Measurements from ENCODE around the gene SV2C.

The SV2C gene

DNA sequence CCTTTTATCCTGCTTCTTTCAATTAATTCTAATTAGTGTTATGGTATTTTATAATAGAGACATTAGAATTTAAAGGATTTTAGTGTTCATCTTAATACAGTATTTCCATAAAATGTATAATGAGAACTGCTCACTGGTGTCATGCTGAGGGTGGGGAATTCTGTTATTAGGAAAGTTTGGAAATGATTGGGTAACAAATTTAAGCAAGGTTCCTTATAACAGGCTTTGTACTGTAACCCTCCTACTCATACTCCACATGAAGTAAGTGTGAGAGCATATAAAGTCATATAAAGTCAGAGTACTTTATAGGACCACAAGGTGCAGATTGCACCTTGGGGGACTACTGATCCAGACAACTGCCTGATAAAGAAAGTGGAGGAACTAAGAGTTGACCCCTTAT lies 42.2 kb downstream of the SV2C start:
- CTCF ChIA-PET: no interaction called here
- TF ChIP-seq ZNF155 (tag by site-specific recombination; IDR thresholded peaks at IDR 0.05) (no peak), ZNF133 (tag by site-specific recombination; IDR thresholded peaks at IDR 0.05) (no peak), ZBTB8A (tag by site-specific recombination; IDR thresholded peaks at IDR 0.05) (no peak), ZNF747 (tag by site-specific recombination; IDR thresholded peaks at IDR 0.05) (no peak), KLF1 (tag by site-specific recombination; IDR thresholded peaks at IDR 0.05) (no peak), MZF1 (tag by site-specific recombination; IDR thresholded peaks at IDR 0.05; ENCODE audit: borderline replicate concordance) (no peak), ZNF274 (IDR thresholded peaks at IDR 0.05; ENCODE audit: low read length) (no peak), ZNF274 (tag by site-specific recombination; IDR thresholded peaks at IDR 0.05; ENCODE audit: borderline replicate concordance) (no peak), ZFP37 (tag by site-specific recombination; IDR thresholded peaks at IDR 0.05) (no peak), HOXC10 (CRISPR knock-in tag; IDR thresholded peaks at IDR 0.05) (no peak), ZSCAN30 (tag by site-specific recombination; IDR thresholded peaks at IDR 0.05) (no peak), ZNF19 (tag by site-specific recombination; IDR thresholded peaks at IDR 0.05; ENCODE audit: low read depth) (no peak)
- TF ChIP-seq, protein P1, sequence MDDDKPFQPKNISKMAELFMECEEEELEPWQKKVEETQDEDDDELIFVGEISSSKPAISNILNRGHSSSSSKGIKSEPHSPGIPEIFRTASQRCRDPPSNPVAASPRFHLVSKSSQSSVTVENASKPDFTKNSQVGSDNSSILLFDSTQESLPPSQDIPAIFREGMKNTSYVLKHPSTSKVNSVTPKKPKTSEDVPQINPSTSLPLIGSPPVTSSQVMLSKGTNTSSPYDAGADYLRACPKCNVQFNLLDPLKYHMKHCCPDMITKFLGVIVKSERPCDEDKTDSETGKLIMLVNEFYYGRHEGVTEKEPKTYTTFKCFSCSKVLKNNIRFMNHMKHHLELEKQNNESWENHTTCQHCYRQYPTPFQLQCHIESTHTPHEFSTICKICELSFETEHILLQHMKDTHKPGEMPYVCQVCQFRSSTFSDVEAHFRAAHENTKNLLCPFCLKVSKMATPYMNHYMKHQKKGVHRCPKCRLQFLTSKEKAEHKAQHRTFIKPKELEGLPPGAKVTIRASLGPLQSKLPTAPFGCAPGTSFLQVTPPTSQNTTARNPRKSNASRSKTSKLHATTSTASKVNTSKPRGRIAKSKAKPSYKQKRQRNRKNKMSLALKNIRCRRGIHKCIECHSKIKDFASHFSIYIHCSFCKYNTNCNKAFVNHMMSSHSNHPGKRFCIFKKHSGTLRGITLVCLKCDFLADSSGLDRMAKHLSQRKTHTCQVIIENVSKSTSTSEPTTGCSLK (tag by site-specific recombination; IDR thresholded peaks at IDR 0.05): no peak
- TF ChIP-seq, protein P2, sequence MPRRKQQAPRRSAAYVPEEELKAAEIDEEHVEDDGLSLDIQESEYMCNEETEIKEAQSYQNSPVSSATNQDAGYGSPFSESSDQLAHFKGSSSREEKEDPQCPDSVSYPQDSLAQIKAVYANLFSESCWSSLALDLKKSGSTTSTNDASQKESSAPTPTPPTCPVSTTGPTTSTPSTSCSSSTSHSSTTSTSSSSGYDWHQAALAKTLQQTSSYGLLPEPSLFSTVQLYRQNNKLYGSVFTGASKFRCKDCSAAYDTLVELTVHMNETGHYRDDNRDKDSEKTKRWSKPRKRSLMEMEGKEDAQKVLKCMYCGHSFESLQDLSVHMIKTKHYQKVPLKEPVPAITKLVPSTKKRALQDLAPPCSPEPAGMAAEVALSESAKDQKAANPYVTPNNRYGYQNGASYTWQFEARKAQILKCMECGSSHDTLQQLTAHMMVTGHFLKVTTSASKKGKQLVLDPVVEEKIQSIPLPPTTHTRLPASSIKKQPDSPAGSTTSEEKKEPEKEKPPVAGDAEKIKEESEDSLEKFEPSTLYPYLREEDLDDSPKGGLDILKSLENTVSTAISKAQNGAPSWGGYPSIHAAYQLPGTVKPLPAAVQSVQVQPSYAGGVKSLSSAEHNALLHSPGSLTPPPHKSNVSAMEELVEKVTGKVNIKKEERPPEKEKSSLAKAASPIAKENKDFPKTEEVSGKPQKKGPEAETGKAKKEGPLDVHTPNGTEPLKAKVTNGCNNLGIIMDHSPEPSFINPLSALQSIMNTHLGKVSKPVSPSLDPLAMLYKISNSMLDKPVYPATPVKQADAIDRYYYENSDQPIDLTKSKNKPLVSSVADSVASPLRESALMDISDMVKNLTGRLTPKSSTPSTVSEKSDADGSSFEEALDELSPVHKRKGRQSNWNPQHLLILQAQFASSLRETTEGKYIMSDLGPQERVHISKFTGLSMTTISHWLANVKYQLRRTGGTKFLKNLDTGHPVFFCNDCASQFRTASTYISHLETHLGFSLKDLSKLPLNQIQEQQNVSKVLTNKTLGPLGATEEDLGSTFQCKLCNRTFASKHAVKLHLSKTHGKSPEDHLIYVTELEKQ (tag by site-specific recombination; IDR thresholded peaks at IDR 0.05; ENCODE audit: borderline replicate concordance): no peak
- TF ChIP-seq, protein P3, sequence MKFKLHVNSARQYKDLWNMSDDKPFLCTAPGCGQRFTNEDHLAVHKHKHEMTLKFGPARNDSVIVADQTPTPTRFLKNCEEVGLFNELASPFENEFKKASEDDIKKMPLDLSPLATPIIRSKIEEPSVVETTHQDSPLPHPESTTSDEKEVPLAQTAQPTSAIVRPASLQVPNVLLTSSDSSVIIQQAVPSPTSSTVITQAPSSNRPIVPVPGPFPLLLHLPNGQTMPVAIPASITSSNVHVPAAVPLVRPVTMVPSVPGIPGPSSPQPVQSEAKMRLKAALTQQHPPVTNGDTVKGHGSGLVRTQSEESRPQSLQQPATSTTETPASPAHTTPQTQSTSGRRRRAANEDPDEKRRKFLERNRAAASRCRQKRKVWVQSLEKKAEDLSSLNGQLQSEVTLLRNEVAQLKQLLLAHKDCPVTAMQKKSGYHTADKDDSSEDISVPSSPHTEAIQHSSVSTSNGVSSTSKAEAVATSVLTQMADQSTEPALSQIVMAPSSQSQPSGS (tag by site-specific recombination; IDR thresholded peaks at IDR 0.05; ENCODE audit: low read depth): no peak
- TF ChIP-seq, protein P4, sequence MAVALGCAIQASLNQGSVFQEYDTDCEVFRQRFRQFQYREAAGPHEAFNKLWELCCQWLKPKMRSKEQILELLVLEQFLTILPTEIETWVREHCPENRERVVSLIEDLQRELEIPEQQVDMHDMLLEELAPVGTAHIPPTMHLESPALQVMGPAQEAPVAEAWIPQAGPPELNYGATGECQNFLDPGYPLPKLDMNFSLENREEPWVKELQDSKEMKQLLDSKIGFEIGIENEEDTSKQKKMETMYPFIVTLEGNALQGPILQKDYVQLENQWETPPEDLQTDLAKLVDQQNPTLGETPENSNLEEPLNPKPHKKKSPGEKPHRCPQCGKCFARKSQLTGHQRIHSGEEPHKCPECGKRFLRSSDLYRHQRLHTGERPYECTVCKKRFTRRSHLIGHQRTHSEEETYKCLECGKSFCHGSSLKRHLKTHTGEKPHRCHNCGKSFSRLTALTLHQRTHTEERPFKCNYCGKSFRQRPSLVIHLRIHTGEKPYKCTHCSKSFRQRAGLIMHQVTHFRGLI (tag by site-specific recombination; IDR thresholded peaks at IDR 0.05): no peak
- Histone ChIP-seq H3K4me3 (ENCODE audit: low read depth, low read length) (no peak overlapping the region), H3K9me3 (ENCODE audit: control insufficient read depth, insufficient read depth, low read depth, low read length) (no peaks in the 10 kb centered on the region), H3K36me3 (ENCODE audit: control insufficient read depth in 2 of 2, insufficient read depth in 1 of 2, low read length in 2 of 2) (no peaks in the 10 kb centered on the region), H3K27ac (ENCODE audit: extremely low read depth, low read depth, low read length) (no peak overlapping the region), H3K4me1 (ENCODE audit: control insufficient read depth, insufficient read depth, low read length) (no peaks in the 10 kb centered on the region)
- POLR2A ChIA-PET: no interaction called here

DNA sequence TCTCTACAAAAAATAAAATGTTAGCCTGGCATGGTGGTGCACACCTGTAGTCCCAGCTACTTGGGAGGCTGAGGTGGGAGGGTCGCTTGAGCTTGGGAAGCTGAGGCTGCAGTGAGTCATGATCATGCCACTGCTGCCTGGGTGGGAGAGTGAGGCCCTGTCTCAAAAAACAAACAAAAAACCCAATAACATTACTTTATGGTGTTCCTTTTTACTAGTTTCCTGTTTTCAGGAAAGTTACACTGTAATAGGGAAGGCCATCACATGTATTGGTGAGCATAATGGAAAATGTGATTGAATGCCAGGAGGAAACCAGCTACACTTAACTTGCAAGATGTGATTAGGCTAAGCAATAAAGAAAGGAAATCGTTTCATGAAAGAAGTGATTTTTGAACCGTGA lies 42.7 kb downstream of the SV2C start:
- Histone ChIP-seq H3K9me3 (ENCODE audit: control insufficient read depth, insufficient read depth, low read depth, low read length) (no peaks in the 10 kb centered on the region), H3K4me1 (ENCODE audit: control insufficient read depth, insufficient read depth, low read length) (no peaks in the 10 kb centered on the region), H3K27ac (ENCODE audit: extremely low read depth, low read depth, low read length) (no peak overlapping the region), H3K4me3 (ENCODE audit: low read depth, low read length) (no peak overlapping the region), H3K36me3 (ENCODE audit: control insufficient read depth in 2 of 2, insufficient read depth in 1 of 2, low read length in 2 of 2) (no peaks in the 10 kb centered on the region)
- POLR2A ChIA-PET: no interaction called here
- CTCF ChIA-PET: no interaction called here
- TF ChIP-seq ZNF24 (tag by site-specific recombination; IDR thresholded peaks at IDR 0.05) (no peak), ZNF544 (tag by site-specific recombination; IDR thresholded peaks at IDR 0.05) (no peak), ZNF626 (tag by site-specific recombination; IDR thresholded peaks at IDR 0.05) (no peak), ZNF114 (tag by site-specific recombination; IDR thresholded peaks at IDR 0.05) (no peak), HOXD13 (CRISPR knock-in tag; IDR thresholded peaks at IDR 0.05; ENCODE audit: borderline replicate concordance) (no peak), ZNF202 (tag by site-specific recombination; IDR thresholded peaks at IDR 0.05; ENCODE audit: borderline replicate concordance) (no peak), ZNF48 (tag by site-specific recombination; IDR thresholded peaks at IDR 0.05) (no peak), ZBTB21 (tag by site-specific recombination; IDR thresholded peaks at IDR 0.05) (no peak), KLF1 (tag by site-specific recombination; IDR thresholded peaks at IDR 0.05) (no peak), ZNF560 (tag by site-specific recombination; IDR thresholded peaks at IDR 0.05; ENCODE audit: borderline replicate concordance) (no peak)

Measured in HEK293 (cell line).